Prostate gland (tissue), 2 donors: ENCODE data around the gene ADH7. TPM values are rescaled to one million over a fixed set of nuclear protein-coding genes. Genes with fewer than 3 reads are reported as not detected.

Experiments used
- DNase-seq: peaks from one replicate; pipeline ENCODE4 v3.0.0-alpha.2; 2019; ENCODE audit warnings: low spot score
- H3K27ac ChIP-seq, 2 donors: fragments of 200-600 bp; sonication (generic); 2 replicates each; pipeline ENCODE4 v1.5.1; 2017 to 2019
- H3K27me3 ChIP-seq: fragments of 200-600 bp; sonication (generic); replicated peaks from 2 replicates; pipeline ENCODE4 v1.5.1; 2019; ENCODE audit not compliant: insufficient read depth
- H3K36me3 ChIP-seq, 2 donors: fragments of 200-600 bp; sonication (generic); 1 replicate in 1 of 2; 2 replicates in 1 of 2; pipeline versions ENCODE4 v1.5.1 to v1.8.1; 2017 to 2019
- H3K4me1 ChIP-seq: fragments of 200-600 bp; sonication (generic); replicated peaks from 2 replicates; pipeline ENCODE4 v1.5.1; 2019
- H3K4me3 ChIP-seq, 2 donors: fragments of 200-600 bp; sonication (generic); 2 replicates each; pipeline ENCODE4 v1.5.1; 2017 to 2019
- H3K9me3 ChIP-seq: fragments of 200-600 bp; sonication (generic); 2 replicates; pipeline ENCODE4 v1.5.1; 2017
- POLR2A ChIP-seq: fragments of 450-650 bp; IDR thresholded peaks from one replicate; pipeline ENCODE4 v1.6.1; 2016; ENCODE audit warnings: antibody characterized with exemption, mild to moderate bottlenecking
- POLR2AphosphoS5 ChIP-seq: sonication (generic); formaldehyde crosslinking; IDR thresholded peaks from one replicate; pipeline ENCODE4 v1.6.1; 2017; ENCODE audit warnings: antibody characterized with exemption
- WGBS: methylation state at CpG from one replicate; pipeline ENCODE4 v1.1.5; 2018; 5-methylcytosine and 5-hydroxymethylcytosine counted together
- intact Hi-C: fragments of 100-400 bp; cut with DNase I; formaldehyde crosslinking; loops from one replicate; pipeline ENCODE4 v1.14.2; 2022
- total RNA-seq, 2 donors: library from RNA; depleted of rRNA; stranded (reverse); fragments of >200 nt; gene quantifications; one replicate each; pipeline ENCODE4 v1.1.0, GENCODE V29; 2016
- TF ChIP-seq, protein P1 (sequence below), 4 experiments: fragments of 200-600 bp in 2 of 4; fragments of 450-650 bp in 2 of 4; sonication (generic) in 2 of 4; IDR thresholded peaks; 1 replicate in 3 of 4; 2 replicates in 1 of 4; pipeline ENCODE4 v1.5.1; 2016 to 2019; ENCODE audit warnings: antibody characterized with exemption in 4 of 4, mild to moderate bottlenecking in 2 of 4, moderate library complexity in 2 of 4

ADH7 gene
- total RNA-seq, 2 donors from 2014 or later, result 0.64 TPM; not detected in 1

- H3K36me3 ChIP-seq, result no peaks in the 10 kb centered on the region
- H3K4me1 ChIP-seq, result no peaks in the 10 kb centered on the region
- intact Hi-C loops, result no loop called here
- no peaks in the 10 kb centered on the region for H3K9me3 ChIP-seq
- TF ChIP-seq POLR2AphosphoS5 (no peak), POLR2A (no peak)
- TF ChIP-seq, protein P1, sequence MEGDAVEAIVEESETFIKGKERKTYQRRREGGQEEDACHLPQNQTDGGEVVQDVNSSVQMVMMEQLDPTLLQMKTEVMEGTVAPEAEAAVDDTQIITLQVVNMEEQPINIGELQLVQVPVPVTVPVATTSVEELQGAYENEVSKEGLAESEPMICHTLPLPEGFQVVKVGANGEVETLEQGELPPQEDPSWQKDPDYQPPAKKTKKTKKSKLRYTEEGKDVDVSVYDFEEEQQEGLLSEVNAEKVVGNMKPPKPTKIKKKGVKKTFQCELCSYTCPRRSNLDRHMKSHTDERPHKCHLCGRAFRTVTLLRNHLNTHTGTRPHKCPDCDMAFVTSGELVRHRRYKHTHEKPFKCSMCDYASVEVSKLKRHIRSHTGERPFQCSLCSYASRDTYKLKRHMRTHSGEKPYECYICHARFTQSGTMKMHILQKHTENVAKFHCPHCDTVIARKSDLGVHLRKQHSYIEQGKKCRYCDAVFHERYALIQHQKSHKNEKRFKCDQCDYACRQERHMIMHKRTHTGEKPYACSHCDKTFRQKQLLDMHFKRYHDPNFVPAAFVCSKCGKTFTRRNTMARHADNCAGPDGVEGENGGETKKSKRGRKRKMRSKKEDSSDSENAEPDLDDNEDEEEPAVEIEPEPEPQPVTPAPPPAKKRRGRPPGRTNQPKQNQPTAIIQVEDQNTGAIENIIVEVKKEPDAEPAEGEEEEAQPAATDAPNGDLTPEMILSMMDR (IDR thresholded peaks at IDR 0.05), result no peak
- no peak overlapping the region for H3K4me3 ChIP-seq
- H3K27ac ChIP-seq, result no peak overlapping the region
- no peak for DNase-seq
- no peaks in the 10 kb centered on the region for H3K27me3 ChIP-seq
These were observed 20.7 kb downstream of the ADH7 start for GRCh38 chr4:99414401-99414800.

GRCh38 chr4:99413140-99413539, 22.0 kb downstream of the ADH7 start:
- no peak for DNase-seq
- TF ChIP-seq POLR2A (no peak), POLR2AphosphoS5 (no peak)
- TF ChIP-seq, protein P1 (IDR thresholded peaks at IDR 0.05), result no peak
- intact Hi-C loops, result no loop called here
- no peak overlapping the region for H3K27ac ChIP-seq
- H3K9me3 ChIP-seq, result no peaks in the 10 kb centered on the region
- H3K36me3 ChIP-seq, result no peaks in the 10 kb centered on the region
- H3K4me3 ChIP-seq, result no peak overlapping the region
- H3K27me3 ChIP-seq, result no peaks in the 10 kb centered on the region
- WGBS, result 75% methylated on average over 4 of the region's 4 CpGs
- H3K4me1 ChIP-seq, result no peaks in the 10 kb centered on the region

DNA sequence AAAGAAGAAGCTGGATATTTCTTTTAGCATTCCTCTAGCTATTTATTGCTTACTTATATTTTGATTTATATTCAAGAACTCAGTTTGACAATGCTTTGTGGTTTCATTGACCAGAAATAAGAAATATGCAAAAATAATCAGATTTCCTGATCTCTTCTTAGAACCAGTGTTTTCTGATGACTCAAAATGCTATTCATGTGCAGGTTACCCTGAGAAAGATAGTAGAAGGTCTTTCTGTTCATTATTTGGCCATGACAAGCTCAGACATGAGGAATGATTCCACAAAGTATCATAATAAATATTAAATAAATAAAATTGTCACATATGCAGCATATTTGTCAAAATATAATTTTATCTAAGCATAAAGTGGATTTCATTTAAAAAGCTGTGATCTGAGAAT, 24.1 kb downstream of the ADH7 start:
- DNase-seq, result no peak
- intact Hi-C loops, result no loop called here
- Histone ChIP-seq H3K27me3 (no peaks in the 10 kb centered on the region), H3K4me1 (no peaks in the 10 kb centered on the region), H3K9me3 (no peaks in the 10 kb centered on the region), H3K27ac (no peak overlapping the region), H3K4me3 (no peak overlapping the region), H3K36me3 (no peaks in the 10 kb centered on the region)
- TF ChIP-seq POLR2A, result no peak
- TF ChIP-seq, protein P1 (IDR thresholded peaks at IDR 0.05), result no peak
- TF ChIP-seq POLR2AphosphoS5, result no peak

GRCh38 chr4:99410075-99410474, 25.1 kb downstream of the ADH7 start:
- intact Hi-C loops, result no loop called here
- 90% methylated on average over 5 of the region's 5 CpGs for WGBS

GRCh38 chr4:99408346-99408745, 26.8 kb downstream of the ADH7 start:
- H3K36me3 ChIP-seq, result no peaks in the 10 kb centered on the region
- no peaks in the 10 kb centered on the region for H3K27me3 ChIP-seq
- H3K4me3 ChIP-seq, result no peak overlapping the region
- no peak overlapping the region for H3K27ac ChIP-seq
- no peaks in the 10 kb centered on the region for H3K9me3 ChIP-seq
- no peak for DNase-seq
- intact Hi-C loops, result loop anchor here (5.0 kb wide), 2 partner anchors 49 to 411 kb away; partner anchors contain the start of gene METAP1
- TF ChIP-seq, protein P1 (IDR thresholded peaks at IDR 0.05), result no peak
- TF ChIP-seq POLR2AphosphoS5 (no peak), POLR2A (no peak)
- H3K4me1 ChIP-seq, result no peaks in the 10 kb centered on the region

More at GRCh38 chr4:99410075-99410474, 25.1 kb downstream of the ADH7 start:
- TF ChIP-seq POLR2AphosphoS5, result no peak
- TF ChIP-seq, protein P1 (IDR thresholded peaks at IDR 0.05), result no peak
- no peak for TF ChIP-seq POLR2A
- Histone ChIP-seq H3K27ac (no peak overlapping the region), H3K9me3 (no peaks in the 10 kb centered on the region), H3K27me3 (no peaks in the 10 kb centered on the region), H3K4me3 (no peak overlapping the region), H3K36me3 (no peaks in the 10 kb centered on the region), H3K4me1 (no peaks in the 10 kb centered on the region)
- DNase-seq, result no peak
